ENCODE measurements around the gene TBR1.

TBR1 gene

GRCh38 chr2:161415987-161416707 is at the start of gene TBR1:
Gene TBR1, plus strand, starts transcription at chr2:161416297. Its CDS starts 114 bp downstream, at chr2:161416411.
- TF ChIP-seq CTCF (conservative IDR thresholded peaks at IDR 0.05), result no peak
- H3K27ac ChIP-seq, result peak within 1 kb of the TSS; percentile 71

GRCh38 chr2:161367675-161368074 is 48.4 kb upstream of the TBR1 start:
- TF ChIP-seq CTCF (conservative IDR thresholded peaks at IDR 0.05), result no peak
- H3K27ac ChIP-seq, result no peak overlapping the region

- no peak for TF ChIP-seq CTCF (conservative IDR thresholded peaks at IDR 0.05)
- H3K27ac ChIP-seq, result no peak overlapping the region
Observed at GRCh38 chr2:161369311-161369710, 46.8 kb upstream of the TBR1 start.

- TF ChIP-seq CTCF (conservative IDR thresholded peaks at IDR 0.05), result no peak
- H3K27ac ChIP-seq, result peak overlapping the region; percentile 47; the same call in 1 of the 2 replicates
Observed at GRCh38 chr2:161370981-161371380, 45.1 kb upstream of the TBR1 start.

GRCh38 chr2:161371869-161372268 is 44.2 kb upstream of the TBR1 start:
- no peak for TF ChIP-seq CTCF (conservative IDR thresholded peaks at IDR 0.05)
- peak overlapping the region; percentile 47 for H3K27ac ChIP-seq

DNA sequence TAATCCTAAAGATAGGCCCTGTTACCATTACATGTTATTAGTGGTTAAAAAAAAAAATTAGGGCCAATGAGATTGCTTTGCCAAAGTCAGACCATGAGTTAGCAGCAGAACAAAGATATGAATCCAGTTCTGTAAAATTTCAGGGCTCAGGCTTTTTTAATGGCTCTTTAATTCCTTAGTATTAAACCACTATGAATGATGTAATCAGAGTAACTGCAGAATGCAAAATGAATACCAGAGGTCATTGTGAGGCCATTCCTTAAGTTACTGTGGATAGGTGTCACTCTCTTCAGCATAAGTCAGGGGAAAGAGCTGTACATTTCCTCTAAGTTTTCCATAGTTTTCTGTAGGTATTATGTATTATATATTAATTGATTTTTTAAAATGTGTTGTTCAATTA is 42.2 kb upstream of the TBR1 start:
- TF ChIP-seq CTCF (conservative IDR thresholded peaks at IDR 0.05), result no peak
- H3K27ac ChIP-seq, result no peak overlapping the region

DNA sequence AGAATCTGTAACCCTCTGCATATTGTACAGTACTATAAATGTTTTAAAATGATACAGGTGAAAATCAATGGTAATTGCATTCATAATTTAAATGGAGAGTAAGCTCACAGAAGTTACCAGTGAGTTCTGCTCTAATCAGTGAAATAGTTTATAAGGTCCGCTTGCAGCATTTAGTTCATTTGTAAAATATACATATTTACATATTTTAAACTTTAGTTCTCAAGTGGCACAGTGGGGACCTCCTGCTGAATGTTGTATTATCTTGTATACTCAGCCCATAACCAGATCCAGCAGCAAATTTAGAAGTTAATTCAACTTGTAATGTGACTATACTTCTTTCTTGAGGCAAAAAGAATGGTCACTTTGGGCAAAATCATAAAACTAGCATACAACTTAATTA is 41.7 kb upstream of the TBR1 start:
- TF ChIP-seq CTCF (conservative IDR thresholded peaks at IDR 0.05), result no peak
- H3K27ac ChIP-seq, result no peak overlapping the region
